Gastroesophageal sphincter (tissue), 3 donors: ENCODE measurements around the gene SLC12A4.

Experiments used
- EP300 ChIP-seq: sonication (generic); formaldehyde crosslinking; IDR thresholded peaks from one replicate; pipeline ENCODE4 v1.6.1; 2017; ENCODE audit warnings: antibody characterized with exemption, mild to moderate bottlenecking
- TF ChIP-seq, protein P1 (sequence below), 4 experiments: fragments of 200-600 bp in 2 of 4; fragments of 450-650 bp in 2 of 4; sonication (generic) in 1 of 4; IDR thresholded peaks; one replicate each; pipeline ENCODE4 v1.5.1; 2017 to 2019; ENCODE audit warnings: antibody characterized with exemption in 4 of 4, mild to moderate bottlenecking in 2 of 4, moderate library complexity in 2 of 4

DNA sequence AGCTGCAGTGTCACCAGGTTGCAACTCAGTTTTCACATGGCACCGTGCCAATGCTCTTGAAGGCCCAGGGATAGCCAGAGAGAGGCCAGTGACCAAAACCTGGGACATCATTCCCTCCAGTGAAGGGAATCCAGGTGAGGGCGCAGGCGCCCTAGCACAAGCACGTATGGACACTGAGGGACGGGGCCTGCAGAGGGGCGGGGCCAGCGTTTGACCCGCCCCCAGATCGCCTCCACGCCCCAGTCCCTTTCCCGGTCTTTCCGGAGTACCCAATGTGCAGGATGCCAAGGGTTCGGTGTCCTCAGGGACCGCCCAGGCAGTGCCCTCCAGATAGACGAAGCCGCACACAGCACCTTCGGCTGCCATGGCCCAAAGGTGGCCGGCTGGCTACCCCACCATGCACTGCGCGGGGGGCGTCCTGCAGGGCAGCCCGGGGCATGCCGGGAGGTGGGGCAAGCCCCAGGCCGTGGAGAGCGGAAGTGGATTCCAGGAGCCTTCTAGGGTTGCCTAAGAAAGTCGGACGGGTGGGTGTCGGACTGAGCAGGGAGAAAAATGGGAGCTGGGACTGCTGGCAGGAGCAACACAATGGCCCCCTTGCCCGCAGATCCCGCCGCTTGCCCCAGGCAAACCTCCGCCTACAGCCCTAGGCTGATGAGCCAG, 4.6 kb downstream of the SLC12A4 start:
- TF ChIP-seq, protein P1, sequence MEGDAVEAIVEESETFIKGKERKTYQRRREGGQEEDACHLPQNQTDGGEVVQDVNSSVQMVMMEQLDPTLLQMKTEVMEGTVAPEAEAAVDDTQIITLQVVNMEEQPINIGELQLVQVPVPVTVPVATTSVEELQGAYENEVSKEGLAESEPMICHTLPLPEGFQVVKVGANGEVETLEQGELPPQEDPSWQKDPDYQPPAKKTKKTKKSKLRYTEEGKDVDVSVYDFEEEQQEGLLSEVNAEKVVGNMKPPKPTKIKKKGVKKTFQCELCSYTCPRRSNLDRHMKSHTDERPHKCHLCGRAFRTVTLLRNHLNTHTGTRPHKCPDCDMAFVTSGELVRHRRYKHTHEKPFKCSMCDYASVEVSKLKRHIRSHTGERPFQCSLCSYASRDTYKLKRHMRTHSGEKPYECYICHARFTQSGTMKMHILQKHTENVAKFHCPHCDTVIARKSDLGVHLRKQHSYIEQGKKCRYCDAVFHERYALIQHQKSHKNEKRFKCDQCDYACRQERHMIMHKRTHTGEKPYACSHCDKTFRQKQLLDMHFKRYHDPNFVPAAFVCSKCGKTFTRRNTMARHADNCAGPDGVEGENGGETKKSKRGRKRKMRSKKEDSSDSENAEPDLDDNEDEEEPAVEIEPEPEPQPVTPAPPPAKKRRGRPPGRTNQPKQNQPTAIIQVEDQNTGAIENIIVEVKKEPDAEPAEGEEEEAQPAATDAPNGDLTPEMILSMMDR (IDR thresholded peaks at IDR 0.05) = no peak
- no peak for TF ChIP-seq EP300
